H1 (cell line): Measurements from ENCODE around the gene SYT17. TPM values are rescaled to one million over a fixed set of nuclear protein-coding genes. Genes with fewer than 3 reads are reported as not detected.

Source experiments
- CTCF ChIA-PET: fragments of 300-600 bp; sonication (Branson Sonifier 250); formaldehyde crosslinking; loops from one replicate; lab custom pipeline; 2021; ENCODE audit not compliant: partially characterized antibody; lab: Charles Lee
- POLR2A ChIA-PET: fragments of 300-600 bp; sonication (Branson Sonifier 250); formaldehyde crosslinking; loops from one replicate; lab custom pipeline; 2021; ENCODE audit warnings: inconsistent platforms; ENCODE audit not compliant: partially characterized antibody; lab: Charles Lee
- DNase-seq, 2 experiments: peaks; one replicate each; pipeline versions ENCODE4 v3.0.0 to v3.0.0-alpha.2; 2010 to 2022; ENCODE audit warnings: low spot score in 2 of 2, low read depth in 1 of 2, mixed read lengths in 1 of 2
- FAIRE-seq: peaks from 2 replicates; lab custom pipeline; 2011; peaks lifted over from hg19 to GRCh38; lab: Jason Lieb, UNC
- H2AFZ ChIP-seq: 2 replicates; pipeline ENCODE4 v1.8.1; 2012; ENCODE audit warnings: low read length, inconsistent platforms
- H2AK5ac ChIP-seq: 2 replicates; pipeline ENCODE4 v1.6.1; 2013; ENCODE audit warnings: low read depth, low read length
- H2BK120ac ChIP-seq: replicated peaks from 2 replicates; pipeline ENCODE3; 2013; ENCODE audit warnings: low read depth, low read length, inconsistent platforms
- H2BK12ac ChIP-seq: 2 replicates; pipeline ENCODE4 v1.6.1; 2013; ENCODE audit warnings: low read depth, low read length
- H2BK15ac ChIP-seq: 2 replicates; pipeline ENCODE4 v1.6.1; 2013; ENCODE audit warnings: low read length
- H2BK20ac ChIP-seq: 2 replicates; pipeline ENCODE4 v1.6.1; 2013; ENCODE audit warnings: low read length
- H2BK5ac ChIP-seq: 2 replicates; pipeline ENCODE4 v1.6.1; 2013; ENCODE audit warnings: low read depth, low read length
- H3K14ac ChIP-seq: 2 replicates; pipeline ENCODE4 v1.6.1; 2013; ENCODE audit warnings: inconsistent platforms; ENCODE audit not compliant: insufficient read length
- H3K18ac ChIP-seq: 2 replicates; pipeline ENCODE4 v1.6.1; 2013; ENCODE audit warnings: low read length; ENCODE audit errors: extremely low read depth
- H3K23ac ChIP-seq: 2 replicates; pipeline ENCODE4 v1.6.1; 2013; ENCODE audit warnings: inconsistent platforms; ENCODE audit not compliant: insufficient read length
- H3K23me2 ChIP-seq: 2 replicates; pipeline ENCODE4 v1.6.1; 2013; ENCODE audit warnings: low read depth, low read length
- H3K27ac ChIP-seq: 2 replicates; pipeline ENCODE4 v1.6.1; 2011; ENCODE audit warnings: low read depth, low read length, inconsistent platforms
- H3K27me3 ChIP-seq, 4 experiments: replicated peaks in 1 of 4; 1 replicate in 1 of 4; 2 replicates in 3 of 4; pipeline versions ENCODE4 v1.6.1 to v1.8.1; 2011 to 2013; ENCODE audit warnings: low read length in 3 of 4, mild to moderate bottlenecking in 3 of 4, inconsistent platforms in 2 of 4, mixed read lengths in 2 of 4, moderate library complexity in 1 of 4; ENCODE audit not compliant: control insufficient read depth in 3 of 4, insufficient read depth in 3 of 4; ENCODE audit errors: extremely low read depth in 1 of 4
- H3K36me3 ChIP-seq, 4 experiments: 2 replicates each; pipeline versions ENCODE4 v1.6.1 to v1.8.1; 2011 to 2013; ENCODE audit warnings: mild to moderate bottlenecking in 4 of 4, low read length in 3 of 4, moderate library complexity in 2 of 4, control low read depth in 1 of 4, inconsistent platforms in 1 of 4; ENCODE audit not compliant: insufficient read depth in 4 of 4, control insufficient read depth in 2 of 4
- H3K4ac ChIP-seq: replicated peaks from 2 replicates; pipeline ENCODE3; 2013; ENCODE audit warnings: low read length, low read depth, mixed read lengths, inconsistent platforms; ENCODE audit not compliant: insufficient read length
- H3K4me1 ChIP-seq, 4 experiments: replicated peaks in 1 of 4; 1 replicate in 1 of 4; 2 replicates in 3 of 4; pipeline versions ENCODE4 v1.6.1 to v1.8.1; 2011 to 2013; ENCODE audit warnings: low read length in 3 of 4, inconsistent platforms in 2 of 4, mixed read lengths in 1 of 4; ENCODE audit not compliant: insufficient read depth in 4 of 4, control insufficient read depth in 3 of 4
- H3K4me2 ChIP-seq, 2 experiments: 2 replicates each; pipeline versions ENCODE4 v1.6.1 to v1.8.1; 2011 to 2013; ENCODE audit warnings: low read depth in 2 of 2, low read length in 2 of 2, control low read depth in 1 of 2, inconsistent platforms in 1 of 2, mild to moderate bottlenecking in 1 of 2; ENCODE audit not compliant: insufficient read depth in 1 of 2
- H3K4me3 ChIP-seq, 4 experiments: fragments of 200-600, 300-600 bp in 1 of 4; sonication (generic), shearing (Covaris generic), sonication (Bioruptor Twin) in 1 of 4; 2 replicates each; pipeline versions ENCODE4 v1.5.1 to v1.8.1; 2011 to 2016; ENCODE audit warnings: low read length in 4 of 4, low read depth in 3 of 4, control low read depth in 2 of 4, inconsistent platforms in 2 of 4, mild to moderate bottlenecking in 2 of 4, mixed read lengths in 1 of 4, moderate library complexity in 1 of 4; ENCODE audit not compliant: insufficient read depth in 2 of 4; ENCODE audit errors: extremely low read depth in 1 of 4
- H3K56ac ChIP-seq: replicated peaks from 2 replicates; pipeline ENCODE3; 2013; ENCODE audit warnings: low read depth, mild to moderate bottlenecking, mixed read lengths, low read length, inconsistent platforms; ENCODE audit not compliant: insufficient read length
- H3K79me1 ChIP-seq: 2 replicates; pipeline ENCODE4 v1.6.1; 2013; ENCODE audit warnings: low read depth, low read length, control low read depth
- H3K79me2 ChIP-seq, 2 experiments: 2 replicates each; pipeline versions ENCODE4 v1.6.1 to v1.8.1; 2012 to 2013; ENCODE audit warnings: low read length in 2 of 2, mild to moderate bottlenecking in 2 of 2, inconsistent platforms in 1 of 2; ENCODE audit not compliant: insufficient read depth in 2 of 2, control insufficient read depth in 1 of 2
- H3K9ac ChIP-seq, 4 experiments: replicated peaks in 1 of 4; 1 replicate in 1 of 4; 2 replicates in 3 of 4; pipeline versions ENCODE4 v1.6.1 to v1.8.1; 2011 to 2013; ENCODE audit warnings: low read depth in 3 of 4, low read length in 3 of 4, control low read depth in 2 of 4, mild to moderate bottlenecking in 2 of 4, moderate library complexity in 2 of 4, inconsistent platforms in 1 of 4; ENCODE audit errors: extremely low read depth in 1 of 4
- H3K9me3 ChIP-seq, 2 experiments: 2 replicates each; pipeline versions ENCODE4 v1.6.1 to v1.8.1; 2012 to 2013; ENCODE audit warnings: mild to moderate bottlenecking in 2 of 2, moderate library complexity in 2 of 2, control low read depth in 1 of 2, inconsistent platforms in 1 of 2, low read depth in 1 of 2, low read length in 1 of 2, mixed read lengths in 1 of 2; ENCODE audit not compliant: insufficient read depth in 2 of 2
- H4K20me1 ChIP-seq, 2 experiments: replicated peaks in 1 of 2; 2 replicates each; pipeline versions ENCODE3 to v1.8.1; 2011 to 2013; ENCODE audit warnings: inconsistent platforms in 2 of 2, low read length in 2 of 2, mild to moderate bottlenecking in 1 of 2; ENCODE audit not compliant: insufficient read depth in 2 of 2, control insufficient read depth in 1 of 2
- H4K5ac ChIP-seq: 2 replicates; pipeline ENCODE4 v1.6.1; 2013; ENCODE audit warnings: low read length, low read depth, mixed read lengths, inconsistent platforms; ENCODE audit not compliant: insufficient read length
- H4K8ac ChIP-seq: 2 replicates; pipeline ENCODE4 v1.8.0; 2013; ENCODE audit warnings: mild to moderate bottlenecking, moderate library complexity, low read length, inconsistent platforms; ENCODE audit not compliant: insufficient read depth; ENCODE audit errors: extremely low read depth
- H4K91ac ChIP-seq: replicated peaks from 2 replicates; pipeline ENCODE3; 2013; ENCODE audit warnings: low read length, mixed read lengths, inconsistent platforms; ENCODE audit not compliant: insufficient read length
- ATF3 ChIP-seq: IDR thresholded peaks from 2 replicates; pipeline ENCODE4 v1.6.1; 2011; ENCODE audit warnings: low read depth, mild to moderate bottlenecking, low read length; ENCODE audit not compliant: insufficient read depth
- CBX5 ChIP-seq: fragments of 300-800, 300-1000 bp; sonication (generic); IDR thresholded peaks from 2 replicates; pipeline ENCODE4 v1.7.1; 2016; ENCODE audit warnings: antibody characterized with exemption, low read length, low read depth
- CREB1 ChIP-seq: IDR thresholded peaks from 2 replicates; pipeline ENCODE4 v1.6.1; 2012; ENCODE audit warnings: inconsistent platforms
- GTF2F1 ChIP-seq: IDR thresholded peaks from 2 replicates; pipeline ENCODE4 v1.6.1; 2012; ENCODE audit warnings: low read depth, low read length, improper control_type of control experiment, borderline replicate concordance
- JUN ChIP-seq: IDR thresholded peaks from 2 replicates; pipeline ENCODE4 v1.6.1; 2011; ENCODE audit warnings: low read depth, mild to moderate bottlenecking, improper control_type of control experiment, low read length
- MAX ChIP-seq: IDR thresholded peaks from 2 replicates; pipeline ENCODE4 v1.6.1; 2012; ENCODE audit warnings: inconsistent platforms
- PHF8 ChIP-seq: fragments of 200-600 bp; sonication (generic); conservative IDR thresholded peaks from 2 replicates; pipeline ENCODE4 v1.7.1; 2012; ENCODE audit warnings: low read depth, mild to moderate bottlenecking, inconsistent platforms, low read length, moderate library complexity
- POLR2A ChIP-seq, 2 experiments: IDR thresholded peaks; 1 replicate in 1 of 2; 2 replicates in 1 of 2; pipeline ENCODE4 v1.6.1; 2011; ENCODE audit warnings: low read depth in 2 of 2, low read length in 2 of 2, mild to moderate bottlenecking in 2 of 2; ENCODE audit errors: control extremely low read depth in 1 of 2
- POLR2AphosphoS5 ChIP-seq: IDR thresholded peaks from 2 replicates; pipeline ENCODE4 v1.6.1; 2011; ENCODE audit warnings: low read depth, low read length
- SIRT6 ChIP-seq: IDR thresholded peaks from one replicate; pipeline ENCODE4 v1.7.1; 2012; ENCODE audit warnings: low read length, inconsistent platforms
- SRF ChIP-seq: IDR thresholded peaks from 2 replicates; pipeline ENCODE4 v1.6.1; 2011; ENCODE audit warnings: mild to moderate bottlenecking, low read depth, low read length, moderate library complexity
- SUZ12 ChIP-seq: fragments of 200-600 bp; sonication (generic); IDR thresholded peaks from 2 replicates; pipeline ENCODE4 v1.6.1; 2012; ENCODE audit warnings: mild to moderate bottlenecking, inconsistent platforms, low read length, moderate library complexity, mixed read lengths
- TAF1 ChIP-seq: IDR thresholded peaks from 2 replicates; pipeline ENCODE4 v1.6.1; 2011; ENCODE audit warnings: mild to moderate bottlenecking, low read depth, low read length
- USF2 ChIP-seq: IDR thresholded peaks from 2 replicates; pipeline ENCODE4 v1.6.1; 2011; ENCODE audit warnings: low read length, improper control_type of control experiment
- WGBS, 2 experiments: shearing (Covaris generic) in 1 of 2; methylation state at CpG; one replicate each; pipeline versions ENCODE4 v1.1.6 to v1.1.7; 2013 to 2015; ENCODE audit warnings: low lambda C conversion rate in 2 of 2, mixed read lengths in 2 of 2, inconsistent platforms in 1 of 2, low coverage in 1 of 2, missing lambda C conversion rate in 1 of 2; ENCODE audit not compliant: insufficient replicate concordance in 2 of 2, insufficient coverage in 1 of 2, insufficient read length in 1 of 2; ENCODE audit errors: extremely low coverage in 1 of 2, missing lambda C conversion rate in 1 of 2; 5-methylcytosine and 5-hydroxymethylcytosine counted together
- polyA plus RNA-seq, 7 experiments: library from polyadenylated mRNA; depleted of rRNA in 3 of 7; stranded (reverse) in 5 of 7; unstranded in 2 of 7; fragments of >200 nt in 5 of 7; fragments of 200-250 nt in 2 of 7; gene quantifications; 1 replicate in 5 of 7; 2 replicates in 1 of 7; 4 replicates in 1 of 7; pipeline versions ENCODE4 v1.2.1 to v1.2.3, GENCODE V29; 2011 to 2013; ENCODE audit warnings: missing spikeins in 2 of 7, mixed read lengths in 2 of 7
- total RNA-seq: library from RNA; stranded (reverse); fragmentation: NEBNext Ultra II Directional; extraction: Animal tissue kit (Norgen Biotek cat#: 25700); gene quantifications from 2 replicates; pipeline ENCODE4 v1.2.1, GENCODE V29; 2021

The SYT17 gene
- total and polyA plus RNA-seq, 2 of the 8 experiments (the other 6 are each of a cell fraction or from before 2014, with no cell fraction given) = 5.8 to 18.1 TPM

- POLR2A ChIA-PET = no interaction called here
- 87% methylated on average over 11 of the region's 11 CpGs; no CpG with 5 or more reads in 1 of the 2 experiments for WGBS, 2 experiments
- TF ChIP-seq SRF (no peak), CREB1 (no peak), MAX (no peak), ATF3 (no peak), POLR2AphosphoS5 (no peak), JUN (no peak), POLR2A (IDR thresholded peaks at IDR 0.05; ENCODE audit: control extremely low read depth in 1 of 2, low read depth in 2 of 2, low read length in 2 of 2) (no peak), CBX5 (no peak), USF2 (no peak), TAF1 (no peak), GTF2F1 (no peak), SUZ12 (no peak), PHF8 (no peak), SIRT6 (no peak)
These were observed 35.1 kb upstream of the SYT17 start for GRCh38 chr16:19132898-19133297.

More at GRCh38 chr16:19132898-19133297, 35.1 kb upstream of the SYT17 start:
- H2BK12ac ChIP-seq = no peak overlapping the region
- DNase-seq (no peak), FAIRE-seq (no peak)
- H3K23ac ChIP-seq = no peak overlapping the region
- no peak overlapping the region for H3K4me2 ChIP-seq
- H3K36me3 ChIP-seq = no peaks in the 10 kb centered on the region
- no peak overlapping the region for H3K27ac ChIP-seq
- H4K5ac ChIP-seq = no peak overlapping the region
- no peak overlapping the region for H3K4me3 ChIP-seq
- no peak overlapping the region for H4K8ac ChIP-seq
- no peak overlapping the region for H3K56ac ChIP-seq
- H3K4me1 ChIP-seq = peaks cover 0 to 11% (median 6%) of the 10 kb centered on the region in 4 experiments; a peak in 5 of 7 replicates
- no peak overlapping the region for H4K91ac ChIP-seq
- H4K20me1 ChIP-seq = no peaks in the 10 kb centered on the region
- H2BK20ac ChIP-seq = no peak overlapping the region
- no peak overlapping the region for H2AFZ ChIP-seq
- CTCF ChIA-PET = interaction anchor here (1.4 to 2.5 kb wide), 2 partner anchors 17 to 46 kb away, joined by 3 to 7 read pairs; no protein-coding TSS in a partner anchor
- no peak overlapping the region for H2AK5ac ChIP-seq
- H3K27me3 ChIP-seq = no peaks in the 10 kb centered on the region
- H3K79me2 ChIP-seq = no peaks in the 10 kb centered on the region
- H3K9me3 ChIP-seq = no peaks in the 10 kb centered on the region
- no peak overlapping the region for H3K14ac ChIP-seq
- H2BK120ac ChIP-seq = no peak overlapping the region
- no peak overlapping the region for H3K9ac ChIP-seq
- H2BK5ac ChIP-seq = no peak overlapping the region
- no peak overlapping the region for H3K18ac ChIP-seq
- no peaks in the 10 kb centered on the region for H3K79me1 ChIP-seq
- no peak overlapping the region for H3K4ac ChIP-seq
- no peak overlapping the region for H2BK15ac ChIP-seq
- H3K23me2 ChIP-seq = no peaks in the 10 kb centered on the region
